Esophagus muscularis mucosa (tissue), 4 donors: Measurements from ENCODE around the gene FREM1.

Source experiments
- EP300 ChIP-seq: sonication (generic); formaldehyde crosslinking; IDR thresholded peaks from one replicate; pipeline ENCODE4 v1.6.1; 2017; ENCODE audit warnings: antibody characterized with exemption
- POLR2A ChIP-seq: fragments of 450-650 bp; IDR thresholded peaks from one replicate; pipeline ENCODE4 v1.6.1; 2017; ENCODE audit warnings: antibody characterized with exemption, moderate library complexity, mild to moderate bottlenecking, low read depth
- TF ChIP-seq, protein P1 (sequence below), 3 experiments: fragments of 200-600 bp in 2 of 3; fragments of 450-650 bp in 1 of 3; sonication (generic) in 2 of 3; IDR thresholded peaks; one replicate each; pipeline ENCODE4 v1.5.1; 2017 to 2019; ENCODE audit warnings: antibody characterized with exemption in 3 of 3, mild to moderate bottlenecking in 2 of 3, moderate library complexity in 1 of 3

DNA sequence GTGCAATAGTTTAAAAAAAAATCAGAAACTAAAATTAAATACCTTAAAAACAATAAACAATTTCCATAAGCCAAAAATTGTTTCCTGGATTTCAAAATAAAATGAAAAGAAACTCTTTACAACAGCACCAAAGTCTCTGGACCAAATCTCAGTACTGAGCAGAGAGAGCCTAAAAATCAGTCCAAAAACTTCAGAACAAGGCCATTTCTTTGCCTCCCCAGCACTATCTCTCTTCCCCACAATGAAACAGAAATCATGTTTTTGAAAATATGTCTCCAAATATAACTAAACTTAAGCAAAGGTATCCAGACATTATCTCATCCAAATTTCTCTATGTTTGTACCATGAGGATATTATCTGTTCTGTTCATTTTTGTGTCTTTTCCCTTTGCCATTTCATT is 1.0 kb downstream of the FREM1 start:
- TF ChIP-seq, protein P1, sequence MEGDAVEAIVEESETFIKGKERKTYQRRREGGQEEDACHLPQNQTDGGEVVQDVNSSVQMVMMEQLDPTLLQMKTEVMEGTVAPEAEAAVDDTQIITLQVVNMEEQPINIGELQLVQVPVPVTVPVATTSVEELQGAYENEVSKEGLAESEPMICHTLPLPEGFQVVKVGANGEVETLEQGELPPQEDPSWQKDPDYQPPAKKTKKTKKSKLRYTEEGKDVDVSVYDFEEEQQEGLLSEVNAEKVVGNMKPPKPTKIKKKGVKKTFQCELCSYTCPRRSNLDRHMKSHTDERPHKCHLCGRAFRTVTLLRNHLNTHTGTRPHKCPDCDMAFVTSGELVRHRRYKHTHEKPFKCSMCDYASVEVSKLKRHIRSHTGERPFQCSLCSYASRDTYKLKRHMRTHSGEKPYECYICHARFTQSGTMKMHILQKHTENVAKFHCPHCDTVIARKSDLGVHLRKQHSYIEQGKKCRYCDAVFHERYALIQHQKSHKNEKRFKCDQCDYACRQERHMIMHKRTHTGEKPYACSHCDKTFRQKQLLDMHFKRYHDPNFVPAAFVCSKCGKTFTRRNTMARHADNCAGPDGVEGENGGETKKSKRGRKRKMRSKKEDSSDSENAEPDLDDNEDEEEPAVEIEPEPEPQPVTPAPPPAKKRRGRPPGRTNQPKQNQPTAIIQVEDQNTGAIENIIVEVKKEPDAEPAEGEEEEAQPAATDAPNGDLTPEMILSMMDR (IDR thresholded peaks at IDR 0.05): no peak
- no peak for TF ChIP-seq EP300
- no peak for TF ChIP-seq POLR2A
